ENCODE results near the gene HMGCS2. TPM values are rescaled to one million over a fixed set of nuclear protein-coding genes. Genes with fewer than 3 reads are reported as not detected.

The HMGCS2 gene
- total RNA-seq, 1 donor from 2014 or later: 0.71 TPM

- no peak for DNase-seq (ENCODE audit: low spot score)
These were observed 5.8 kb downstream of the HMGCS2 start for GRCh38 chr1:119762953-119763352.

DNA sequence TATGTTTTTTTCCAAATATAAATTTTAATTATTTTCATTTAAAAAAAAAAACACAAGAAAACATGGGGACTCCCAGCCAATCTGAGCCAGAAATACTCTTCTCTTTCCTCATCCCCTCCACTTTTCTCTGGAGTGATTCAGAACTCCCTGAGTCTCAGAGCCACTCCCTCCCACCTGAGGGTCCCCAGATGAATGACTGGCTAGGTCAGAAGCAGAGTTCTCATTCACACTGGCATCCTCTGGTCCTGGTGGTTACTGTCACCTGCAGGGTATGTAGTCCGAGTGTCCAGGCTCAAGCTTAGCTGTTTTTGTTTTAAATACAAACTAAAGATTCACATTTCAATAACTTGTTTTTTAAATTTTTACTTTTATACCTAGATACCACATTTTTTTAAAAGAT, 6.3 kb downstream of the HMGCS2 start:
- DNase-seq (ENCODE audit: low spot score): no peak

- DNase-seq (ENCODE audit: low spot score): no peak
These were observed 10.1 kb downstream of the HMGCS2 start for GRCh38 chr1:119758584-119758983.

- DNase-seq (ENCODE audit: low spot score): no peak
These were observed 16.1 kb downstream of the HMGCS2 start for GRCh38 chr1:119752592-119752991.

DNA sequence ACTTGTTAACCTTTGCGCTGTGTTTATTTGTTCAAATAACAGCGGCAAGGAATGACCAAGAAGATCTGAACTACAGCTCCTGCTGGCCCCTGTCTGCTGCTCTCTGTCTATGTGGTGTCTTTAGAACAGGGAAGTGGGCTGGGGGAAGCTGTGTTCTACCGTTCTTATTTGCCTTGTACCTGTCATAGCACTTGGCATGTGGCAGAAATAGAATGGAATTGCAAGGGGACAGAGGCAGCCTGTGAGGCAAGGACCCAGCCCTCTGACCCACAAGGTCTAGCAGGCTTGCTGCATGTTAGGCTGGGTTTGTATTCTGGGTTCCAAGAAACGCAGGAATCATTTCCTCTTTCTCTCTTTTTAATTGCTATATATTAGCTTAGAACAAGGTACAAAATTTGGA, 20.7 kb downstream of the HMGCS2 start:
- DNase-seq (ENCODE audit: low spot score): no peak

- no peak for DNase-seq (ENCODE audit: low spot score)
These were observed 21.3 kb downstream of the HMGCS2 start for GRCh38 chr1:119747451-119747850.

DNA sequence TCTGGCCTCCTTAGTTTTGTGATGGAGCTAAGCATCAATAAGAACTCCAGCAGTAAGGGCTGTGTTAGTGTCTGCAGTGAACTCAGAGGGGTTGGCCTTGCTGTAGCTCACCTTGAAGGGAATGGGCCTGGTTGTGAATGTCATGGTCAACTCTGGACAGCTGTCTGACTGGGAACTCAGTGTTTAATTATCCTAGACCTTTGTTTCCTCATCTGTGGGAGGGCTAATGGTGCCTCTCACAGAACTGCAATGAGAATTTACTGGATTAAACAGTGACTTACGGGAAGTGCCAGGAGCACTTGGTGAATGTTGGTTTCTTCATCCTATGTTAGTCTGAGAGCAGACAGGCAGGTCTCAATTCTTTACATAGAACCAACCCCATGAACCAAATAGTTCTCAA, 23.7 kb downstream of the HMGCS2 start:
- DNase-seq (ENCODE audit: low spot score): no peak

DNA sequence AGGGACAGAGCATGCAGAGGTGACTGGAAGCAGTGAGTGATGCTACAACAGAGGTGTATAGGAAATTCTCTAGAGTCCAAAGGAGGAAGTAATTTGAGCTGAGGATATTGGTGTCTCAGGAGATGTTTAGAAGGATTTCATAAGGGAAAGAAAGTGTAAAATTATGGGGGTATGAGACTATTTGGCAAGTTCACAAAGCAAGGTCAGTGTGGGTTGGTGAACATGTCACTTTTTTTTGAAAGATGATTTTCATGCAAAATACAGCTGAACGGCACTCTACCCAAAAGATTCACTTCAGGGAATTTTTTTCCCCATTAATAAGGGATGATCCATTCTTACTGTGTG, 24.1 kb downstream of the HMGCS2 start:
- no peak for DNase-seq (ENCODE audit: low spot score)

- no peak for DNase-seq (ENCODE audit: low spot score)
These were observed 24.7 kb downstream of the HMGCS2 start for GRCh38 chr1:119743776-119744597.

GRCh38 chr1:119743308-119743707, 25.4 kb downstream of the HMGCS2 start:
- DNase-seq (ENCODE audit: low spot score): no peak

- no peak for DNase-seq (ENCODE audit: low spot score)
These were observed 26.0 kb downstream of the HMGCS2 start for GRCh38 chr1:119742677-119743076.

GRCh38 chr1:119742202-119742601, 26.5 kb downstream of the HMGCS2 start:
- no peak for DNase-seq (ENCODE audit: low spot score)

GRCh38 chr1:119740896-119741780, 27.6 kb downstream of the HMGCS2 start:
- no peak for DNase-seq (ENCODE audit: low spot score)

- DNase-seq (ENCODE audit: low spot score): no peak
These were observed 28.4 kb downstream of the HMGCS2 start for GRCh38 chr1:119740261-119740660.

- DNase-seq (ENCODE audit: low spot score): no peak
These were observed 29.6 kb downstream of the HMGCS2 start for GRCh38 chr1:119739150-119739549.

- no peak for DNase-seq (ENCODE audit: low spot score)
These were observed 30.5 kb downstream of the HMGCS2 start for GRCh38 chr1:119738100-119738720.

DNA sequence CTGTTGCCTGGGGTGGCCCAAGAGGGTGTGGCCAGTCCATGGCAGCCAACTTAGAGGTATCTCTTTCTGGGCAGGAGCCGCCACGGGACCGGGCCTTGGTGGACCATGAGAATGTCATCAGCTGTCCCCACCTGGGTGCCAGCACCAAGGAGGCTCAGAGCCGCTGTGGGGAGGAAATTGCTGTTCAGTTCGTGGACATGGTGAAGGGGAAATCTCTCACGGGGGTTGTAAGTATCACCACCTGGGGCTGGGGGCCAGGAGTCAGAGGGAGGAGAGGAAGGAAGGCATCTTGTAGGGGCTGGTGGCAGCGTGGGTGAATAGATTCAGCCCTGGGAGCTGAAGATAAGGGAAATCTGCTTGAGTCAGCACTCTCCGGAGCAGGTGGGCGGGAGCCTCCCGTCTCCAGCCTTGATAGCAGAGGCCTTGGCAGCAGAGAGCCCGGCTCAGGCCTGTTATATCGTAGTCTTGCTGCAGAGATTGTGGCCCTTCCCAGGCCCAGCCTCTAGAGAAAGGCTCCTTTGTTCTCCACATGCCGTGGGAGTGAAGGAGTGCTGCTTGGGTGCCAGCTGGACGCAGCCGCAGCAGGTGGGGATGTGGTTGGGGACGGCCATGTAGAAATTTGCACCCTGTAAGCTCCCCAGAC, 31.5 kb downstream of the HMGCS2 start:
- no peak for DNase-seq (ENCODE audit: low spot score)

GRCh38 chr1:119736649-119737039, 32.1 kb downstream of the HMGCS2 start:
- DNase-seq (ENCODE audit: low spot score): no peak

GRCh38 chr1:119735217-119735616, 33.5 kb downstream of the HMGCS2 start:
- no peak for DNase-seq (ENCODE audit: low spot score)

GRCh38 chr1:119733754-119734153, 35.0 kb downstream of the HMGCS2 start:
- no peak for DNase-seq (ENCODE audit: low spot score)

DNA sequence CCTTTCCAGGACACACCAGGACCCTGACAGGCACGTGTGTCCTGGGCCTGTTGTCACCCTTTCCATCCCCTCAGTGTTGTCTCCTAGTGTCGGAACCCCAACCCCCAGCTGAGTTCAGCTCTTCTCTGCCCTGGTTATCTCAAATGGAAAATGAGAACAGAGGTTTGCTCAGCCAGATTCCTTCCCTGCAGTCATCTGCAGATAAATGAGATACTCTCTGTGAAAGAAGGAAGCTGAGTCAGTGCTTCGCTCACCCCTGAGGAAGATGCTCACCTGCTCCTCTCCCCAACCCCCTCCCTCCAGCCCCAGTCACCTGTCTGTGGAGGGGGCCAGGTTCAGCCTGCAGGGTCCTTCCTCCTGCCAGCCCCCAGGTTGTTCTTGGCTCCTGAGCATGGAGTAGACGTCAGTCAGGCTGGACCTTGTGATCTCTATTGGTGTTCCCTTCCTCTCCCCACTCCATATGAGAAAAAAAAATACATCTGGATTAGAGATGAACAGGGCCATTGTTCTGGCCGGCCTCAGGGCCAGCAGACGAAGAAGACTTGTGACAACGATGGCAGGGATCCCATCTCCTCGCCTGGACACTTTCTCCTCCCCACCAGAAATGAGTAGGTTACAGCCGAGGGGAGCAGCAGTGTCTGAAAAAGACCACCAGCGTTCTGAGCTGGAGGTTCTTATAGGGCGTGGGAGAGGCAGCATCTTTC, 36.1 kb downstream of the HMGCS2 start:
- no peak for DNase-seq (ENCODE audit: low spot score)
